HepG2 (cell line): ENCODE results near the gene TBCD. TPM values are rescaled to one million over a fixed set of nuclear protein-coding genes. Genes with fewer than 3 reads are reported as not detected.

ENCODE experiments used
- CENPX ChIP-seq: sonication (generic); formaldehyde crosslinking; IDR thresholded peaks from 2 replicates; pipeline ENCODE4 v1.9.0; 2021; ENCODE audit warnings: mild to moderate bottlenecking, missing genetic modification reagents, moderate library complexity
- FOSL2 ChIP-seq: sonication (generic); formaldehyde crosslinking; IDR thresholded peaks from 2 replicates; pipeline ENCODE4 v1.4.0; 2020; ENCODE audit warnings: missing genetic modification reagents
- HNF4A ChIP-seq: sonication (generic); formaldehyde crosslinking; IDR thresholded peaks from 2 replicates; pipeline ENCODE4 v1.4.0; 2020; ENCODE audit warnings: missing genetic modification reagents
- HNF4G ChIP-seq, 2 experiments: sonication (generic) in 1 of 2; formaldehyde crosslinking in 1 of 2; IDR thresholded peaks; 2 replicates each; pipeline versions ENCODE4 v1.4.0 to v1.6.1; 2011 to 2020; ENCODE audit warnings: borderline replicate concordance in 2 of 2, low read depth in 2 of 2, mild to moderate bottlenecking in 2 of 2, low read length in 1 of 2, missing genetic modification reagents in 1 of 2, moderate library complexity in 1 of 2
- HNRNPL ChIP-seq: fragments of 200-400 bp; formaldehyde crosslinking; IDR thresholded peaks from 2 replicates; pipeline ENCODE4 v1.6.1; 2017; ENCODE audit warnings: mild to moderate bottlenecking, low read depth, low read length
- MAX ChIP-seq: IDR thresholded peaks from 2 replicates; pipeline ENCODE4 v1.6.1; 2012; ENCODE audit warnings: inconsistent platforms
- MIER3 ChIP-seq: IDR thresholded peaks from 2 replicates; pipeline ENCODE4 v1.6.1; 2016; ENCODE audit warnings: missing compliant biosample characterization, borderline replicate concordance
- REL ChIP-seq: sonication (generic); formaldehyde crosslinking; conservative IDR thresholded peaks from 2 replicates; pipeline ENCODE4 v1.8.0; 2022; ENCODE audit warnings: mild to moderate bottlenecking, missing genetic modification reagents, moderate library complexity
- SALL2 ChIP-seq: sonication (generic); formaldehyde crosslinking; IDR thresholded peaks from 2 replicates; pipeline ENCODE4 v1.8.1; 2023; ENCODE audit warnings: mild to moderate bottlenecking, missing genetic modification reagents, inconsistent platforms
- SRF ChIP-seq: IDR thresholded peaks from 2 replicates; pipeline ENCODE4 v1.6.1; 2011; ENCODE audit warnings: mild to moderate bottlenecking, low read depth, low read length, moderate library complexity
- TBP ChIP-seq: sonication (generic); formaldehyde crosslinking; IDR thresholded peaks from 2 replicates; pipeline ENCODE4 v1.5.0; 2020; ENCODE audit warnings: missing genetic modification reagents
- TCF7L2 ChIP-seq: IDR thresholded peaks from 2 replicates; pipeline ENCODE4 v1.6.1; 2011; ENCODE audit warnings: mild to moderate bottlenecking, low read depth, low read length, moderate library complexity
- ZBED4 ChIP-seq: sonication (generic); formaldehyde crosslinking; IDR thresholded peaks from 2 replicates; pipeline ENCODE4 v1.4.0; 2020; ENCODE audit warnings: missing genetic modification reagents, borderline replicate concordance
- ZBTB7B ChIP-seq: sonication (generic); formaldehyde crosslinking; IDR thresholded peaks from 2 replicates; pipeline ENCODE4 v1.4.0; 2020; ENCODE audit warnings: missing genetic modification reagents
- ZNF543 ChIP-seq: sonication (generic); formaldehyde crosslinking; IDR thresholded peaks from 2 replicates; pipeline ENCODE4 v1.4.0; 2020; ENCODE audit warnings: mild to moderate bottlenecking, missing genetic modification reagents
- ZNF703 ChIP-seq: sonication (generic); formaldehyde crosslinking; IDR thresholded peaks from 2 replicates; pipeline ENCODE4 v1.5.1; 2020; ENCODE audit warnings: missing genetic modification reagents, mild to moderate bottlenecking, moderate library complexity, borderline replicate concordance
- ZNF713 ChIP-seq: sonication (generic); formaldehyde crosslinking; IDR thresholded peaks from 2 replicates; pipeline ENCODE4 v1.4.0; 2020; ENCODE audit warnings: mild to moderate bottlenecking, missing genetic modification reagents
- polyA plus RNA-seq, 8 experiments: library from polyadenylated mRNA; depleted of rRNA in 3 of 8; stranded (reverse) in 7 of 8; unstranded in 1 of 8; fragments of >200 nt; fragmentation: Illumina TruSeq in 4 of 8; extraction: Trizol in 4 of 8; gene quantifications; 2 replicates each; pipeline versions ENCODE4 v1.2.1 to v1.2.3, GENCODE V29; 2011 to 2016; ENCODE audit warnings: low read depth in 4 of 8, missing spikeins in 1 of 8, mixed read lengths in 1 of 8; ENCODE audit not compliant: insufficient read depth in 1 of 8
- total RNA-seq, 5 experiments: library from RNA; depleted of rRNA; stranded (reverse); fragments of >200 nt; fragmentation: Illumina TruSeq; extraction: Trizol; gene quantifications; 2 replicates each; pipeline ENCODE4 v1.2.3, GENCODE V29; 2016; ENCODE audit warnings: low read depth in 1 of 5
- TF ChIP-seq, protein P1 (sequence below): sonication (generic); formaldehyde crosslinking; conservative IDR thresholded peaks from 2 replicates; pipeline ENCODE4 v1.4.0; 2020; ENCODE audit warnings: missing genetic modification reagents
- TF ChIP-seq, protein P2 (sequence below), 2 experiments: sonication (generic) in 1 of 2; formaldehyde crosslinking in 1 of 2; IDR thresholded peaks; 2 replicates each; pipeline versions ENCODE4 v1.4.0 to v1.6.1; 2016 to 2020; ENCODE audit warnings: borderline replicate concordance in 1 of 2, low read depth in 1 of 2, mild to moderate bottlenecking in 1 of 2, missing genetic modification reagents in 1 of 2

The TBCD gene
- total and polyA plus RNA-seq, 2 of the 13 experiments (the other 11 are each of a cell fraction or from before 2014, with no cell fraction given): 33.9 to 54.8 TPM

DNA sequence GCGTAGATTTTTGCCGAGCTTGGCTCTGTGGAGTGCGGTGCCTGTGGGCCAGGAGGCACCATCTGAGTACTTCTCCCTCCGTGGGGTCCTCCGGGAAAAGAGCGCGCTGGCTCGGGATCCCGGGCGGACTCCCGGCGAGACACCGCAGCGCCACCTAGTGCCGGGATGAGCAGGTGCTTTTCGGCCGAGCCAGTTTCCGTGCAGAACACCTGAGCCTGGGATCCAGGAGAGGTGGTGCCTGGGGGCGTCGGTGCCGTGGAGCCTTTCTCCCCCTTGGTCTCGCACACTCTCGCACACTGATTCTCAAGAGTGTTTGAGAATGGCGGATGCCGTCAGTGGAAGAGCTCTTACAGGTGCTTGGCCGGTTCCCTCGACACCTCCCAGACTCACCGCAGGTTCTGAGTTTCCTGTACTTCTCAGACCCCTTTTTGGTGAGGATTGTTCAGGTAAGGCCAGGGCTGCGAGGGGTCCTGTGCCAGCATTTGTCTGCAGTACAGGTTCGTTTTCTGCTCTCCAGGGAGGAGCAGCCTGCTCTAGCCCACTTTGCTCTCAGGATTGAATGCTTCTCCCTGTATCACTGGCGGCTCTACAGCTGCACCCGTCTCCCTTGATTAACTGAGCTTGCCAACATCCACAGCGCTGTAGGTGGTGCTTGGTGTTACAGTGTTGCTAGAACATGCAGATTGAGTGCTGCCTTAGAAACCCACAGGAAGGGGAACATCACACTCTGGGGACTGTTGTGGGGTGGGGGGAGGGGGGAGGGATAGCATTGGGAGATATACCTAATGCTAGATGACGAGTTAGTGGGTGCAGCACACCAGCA lies 23.3 kb downstream of the TBCD start (continued):
- no peak for TF ChIP-seq MIER3 (CRISPR knock-in tag)
- TF ChIP-seq ZNF703 (CRISPR knock-in tag): no peak
- TF ChIP-seq, protein P1, sequence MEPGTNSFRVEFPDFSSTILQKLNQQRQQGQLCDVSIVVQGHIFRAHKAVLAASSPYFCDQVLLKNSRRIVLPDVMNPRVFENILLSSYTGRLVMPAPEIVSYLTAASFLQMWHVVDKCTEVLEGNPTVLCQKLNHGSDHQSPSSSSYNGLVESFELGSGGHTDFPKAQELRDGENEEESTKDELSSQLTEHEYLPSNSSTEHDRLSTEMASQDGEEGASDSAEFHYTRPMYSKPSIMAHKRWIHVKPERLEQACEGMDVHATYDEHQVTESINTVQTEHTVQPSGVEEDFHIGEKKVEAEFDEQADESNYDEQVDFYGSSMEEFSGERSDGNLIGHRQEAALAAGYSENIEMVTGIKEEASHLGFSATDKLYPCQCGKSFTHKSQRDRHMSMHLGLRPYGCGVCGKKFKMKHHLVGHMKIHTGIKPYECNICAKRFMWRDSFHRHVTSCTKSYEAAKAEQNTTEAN (CRISPR knock-in tag): no peak
- TF ChIP-seq MAX: peak; percentile 33; the same call in 1 of the 2 replicates
- TF ChIP-seq TCF7L2: no peak
- no peak for TF ChIP-seq ZNF543 (CRISPR knock-in tag)
- no peak for TF ChIP-seq HNF4G (IDR thresholded peaks at IDR 0.05; ENCODE audit: borderline replicate concordance, low read depth, low read length)
- TF ChIP-seq HNF4G (CRISPR knock-in tag; IDR thresholded peaks at IDR 0.05; ENCODE audit: borderline replicate concordance, low read depth): no peak
- no peak for TF ChIP-seq TBP (CRISPR knock-in tag)
- TF ChIP-seq ZBED4 (CRISPR knock-in tag): peak; percentile 13; the same call in 1 of the 2 replicates
- TF ChIP-seq, protein P2, sequence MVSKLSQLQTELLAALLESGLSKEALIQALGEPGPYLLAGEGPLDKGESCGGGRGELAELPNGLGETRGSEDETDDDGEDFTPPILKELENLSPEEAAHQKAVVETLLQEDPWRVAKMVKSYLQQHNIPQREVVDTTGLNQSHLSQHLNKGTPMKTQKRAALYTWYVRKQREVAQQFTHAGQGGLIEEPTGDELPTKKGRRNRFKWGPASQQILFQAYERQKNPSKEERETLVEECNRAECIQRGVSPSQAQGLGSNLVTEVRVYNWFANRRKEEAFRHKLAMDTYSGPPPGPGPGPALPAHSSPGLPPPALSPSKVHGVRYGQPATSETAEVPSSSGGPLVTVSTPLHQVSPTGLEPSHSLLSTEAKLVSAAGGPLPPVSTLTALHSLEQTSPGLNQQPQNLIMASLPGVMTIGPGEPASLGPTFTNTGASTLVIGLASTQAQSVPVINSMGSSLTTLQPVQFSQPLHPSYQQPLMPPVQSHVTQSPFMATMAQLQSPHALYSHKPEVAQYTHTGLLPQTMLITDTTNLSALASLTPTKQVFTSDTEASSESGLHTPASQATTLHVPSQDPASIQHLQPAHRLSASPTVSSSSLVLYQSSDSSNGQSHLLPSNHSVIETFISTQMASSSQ (IDR thresholded peaks at IDR 0.05; ENCODE audit: low read depth): no peak
- TF ChIP-seq, protein P2 (CRISPR knock-in tag; IDR thresholded peaks at IDR 0.05; ENCODE audit: borderline replicate concordance): no peak
- no peak for TF ChIP-seq FOSL2 (CRISPR knock-in tag)
- TF ChIP-seq HNRNPL: no peak
- no peak for TF ChIP-seq REL (CRISPR knock-in tag)
- peak; percentile 31; the same call in 1 of the 2 replicates for TF ChIP-seq SALL2 (CRISPR knock-in tag)
- no peak for TF ChIP-seq CENPX
- peak; percentile 62; the same call in 1 of the 2 replicates for TF ChIP-seq ZBTB7B (CRISPR knock-in tag)
- TF ChIP-seq HNF4A (CRISPR knock-in tag): no peak
- TF ChIP-seq SRF: no peak
- no peak for TF ChIP-seq ZNF713
